GM12878 (cell line): ENCODE measurements around the gene SPAG6. TPM values are rescaled to one million over a fixed set of nuclear protein-coding genes. Genes with fewer than 3 reads are reported as not detected.

ENCODE experiments used
- ATAC-seq: fragments of 200-7000 bp; cut with Tn5 transposase; 3 replicates; pipeline ENCODE4 v1.9.1; 2020; ENCODE audit warnings: mild to moderate bottlenecking, moderate library complexity
- BruUV-seq: library from RNA; stranded (reverse); fragments of 400-500 nt; replicated peaks from 2 replicates; lab custom pipeline; 2021; lab: Mats Ljungman, UMichigan
- CTCF ChIA-PET: fragments of 300-600 bp; sonication (Branson Sonifier 250); formaldehyde crosslinking; extraction: SDS; loops from one replicate; lab custom pipeline; 2021; ENCODE audit warnings: inconsistent platforms; lab: Yijun Ruan, JAX
- POLR2A ChIA-PET: fragments of 350-600 bp; formaldehyde crosslinking; extraction: SDS; loops from one replicate; lab custom pipeline; 2021; ENCODE audit warnings: inconsistent platforms; lab: Charles Lee
- RAD21 ChIA-PET: fragments of 300-600 bp; sonication (Branson Sonifier 250); formaldehyde crosslinking; loops from one replicate; lab custom pipeline; 2023; ENCODE audit warnings: antibody characterized with exemption; ENCODE audit not compliant: unreplicated experiment; lab: Charles Lee
- SMC1A ChIA-PET: fragments of 300-600 bp; sonication (Branson Sonifier 250); formaldehyde crosslinking; loops from one replicate; lab custom pipeline; 2023; ENCODE audit not compliant: unreplicated experiment, uncharacterized antibody; lab: Charles Lee
- DNase-seq: peaks from one replicate; pipeline ENCODE4 v3.0.0-alpha.2; 2011; ENCODE audit warnings: low read depth, low spot score
- FAIRE-seq: peaks from 3 replicates; lab custom pipeline; 2011; peaks lifted over from hg19 to GRCh38; lab: Jason Lieb, UNC
- H2AFZ ChIP-seq: 2 replicates; pipeline ENCODE4 v1.6.0; 2011; ENCODE audit warnings: low read depth, low read length, control low read depth; ENCODE audit not compliant: control insufficient read depth
- H3K27ac ChIP-seq: 2 replicates; pipeline ENCODE4 v1.5.1; 2011; ENCODE audit warnings: control low read depth; ENCODE audit not compliant: control insufficient read depth, insufficient read depth
- H3K27me3 ChIP-seq, 2 experiments: replicated peaks in 1 of 2; 2 replicates each; pipeline versions ENCODE4 v1.6.0 to v1.6.1; 2011; ENCODE audit warnings: low read length in 1 of 2; ENCODE audit not compliant: control insufficient read depth in 2 of 2, insufficient read depth in 2 of 2
- H3K36me3 ChIP-seq, 2 experiments: 2 replicates each; pipeline ENCODE4 v1.5.1; 2011; ENCODE audit warnings: low read length in 1 of 2; ENCODE audit not compliant: control insufficient read depth in 2 of 2, insufficient read depth in 2 of 2
- H3K4me1 ChIP-seq: 2 replicates; pipeline ENCODE4 v1.6.1; 2011; ENCODE audit warnings: mild to moderate bottlenecking, low read length, moderate library complexity, mixed read lengths; ENCODE audit not compliant: control insufficient read depth, insufficient read depth
- H3K4me2 ChIP-seq: 2 replicates; pipeline ENCODE4 v1.6.0; 2011; ENCODE audit warnings: control low read depth; ENCODE audit not compliant: control insufficient read depth, insufficient read depth
- H3K4me3 ChIP-seq: fragments of 200-600 bp; sonication (generic); 2 replicates; pipeline ENCODE4 v1.5.1; 2016
- H3K79me2 ChIP-seq: 2 replicates; pipeline ENCODE4 v1.6.0; 2011; ENCODE audit warnings: low read length; ENCODE audit not compliant: control insufficient read depth, insufficient read depth
- H3K9ac ChIP-seq: 2 replicates; pipeline ENCODE4 v1.8.0; 2011; ENCODE audit warnings: low read length, control low read depth, mixed read lengths; ENCODE audit not compliant: control insufficient read depth, insufficient read depth
- H3K9me3 ChIP-seq: replicated peaks from 3 replicates; pipeline ENCODE4 v1.5.1; 2011; ENCODE audit warnings: mild to moderate bottlenecking, low read length; ENCODE audit not compliant: control insufficient read depth, insufficient read depth
- H4K20me1 ChIP-seq: 2 replicates; pipeline ENCODE4 v1.6.0; 2011; ENCODE audit not compliant: control insufficient read depth, insufficient read depth
- ATF7 ChIP-seq: fragments of 450-650 bp; IDR thresholded peaks from 2 replicates; pipeline ENCODE4 v1.6.1; 2016; ENCODE audit warnings: low read depth, mild to moderate bottlenecking
- LARP7 ChIP-seq: fragments of 450-650 bp; IDR thresholded peaks from 2 replicates; pipeline ENCODE4 v1.6.1; 2017; ENCODE audit warnings: mild to moderate bottlenecking
- MTA3 ChIP-seq: IDR thresholded peaks from 2 replicates; pipeline ENCODE4 v1.6.1; 2012; ENCODE audit warnings: low read length, inconsistent platforms, borderline replicate concordance
- POLR2AphosphoS5 ChIP-seq: IDR thresholded peaks from 2 replicates; pipeline ENCODE4 v1.6.1; 2011; ENCODE audit warnings: mild to moderate bottlenecking, low read length, inconsistent platforms
- RAD51 ChIP-seq: fragments of 450-650 bp; IDR thresholded peaks from 2 replicates; pipeline ENCODE4 v1.6.1; 2016; ENCODE audit warnings: moderate library complexity, mild to moderate bottlenecking, inconsistent platforms
- SMAD1 ChIP-seq: fragments of 450-650 bp; IDR thresholded peaks from 2 replicates; pipeline ENCODE4 v1.6.1; 2018; ENCODE audit warnings: mild to moderate bottlenecking, low read depth; ENCODE audit not compliant: partially characterized antibody
- STAT1 ChIP-seq: fragments of 450-650 bp; conservative IDR thresholded peaks from 2 replicates; pipeline ENCODE4 v1.6.1; 2014; ENCODE audit warnings: antibody characterized with exemption, mild to moderate bottlenecking
- SUPT20H ChIP-seq: IDR thresholded peaks from 2 replicates; pipeline ENCODE4 v1.6.1; 2011; ENCODE audit warnings: low read depth, mild to moderate bottlenecking, low read length, moderate library complexity, borderline replicate concordance; ENCODE audit not compliant: control insufficient read depth
- WRNIP1 ChIP-seq: IDR thresholded peaks from 2 replicates; pipeline ENCODE4 v1.6.1; 2011; ENCODE audit warnings: low read depth, low read length, improper control_type of control experiment, borderline replicate concordance
- YY1 ChIP-seq: IDR thresholded peaks from 2 replicates; pipeline ENCODE4 v1.6.1; 2011; ENCODE audit warnings: low read depth, mild to moderate bottlenecking, low read length
- ZBED1 ChIP-seq: IDR thresholded peaks from 2 replicates; pipeline ENCODE4 v1.6.1; 2016; ENCODE audit warnings: borderline replicate concordance
- WGBS: methylation state at CpG from one replicate; pipeline ENCODE4 v1.1.6; 2016; ENCODE audit warnings: low lambda C conversion rate; ENCODE audit not compliant: insufficient replicate concordance, insufficient coverage; ENCODE audit errors: missing lambda C conversion rate; 5-methylcytosine and 5-hydroxymethylcytosine counted together
- in situ Hi-C: fragments of 300-500 bp; cut with MboI; formaldehyde crosslinking; loops from 9 replicates; pipeline ENCODE4 v1.14.3; 2018; ENCODE audit warnings: mixed read lengths
- intact Hi-C: fragments of 100-400 bp; cut with micrococcal nuclease; formaldehyde crosslinking; loops from one replicate; pipeline ENCODE4 v1.14.2; 2022; ENCODE audit not compliant: unreplicated experiment
- polyA plus RNA-seq, 11 experiments: library from polyadenylated mRNA; depleted of rRNA in 4 of 11; unstranded in 6 of 11; stranded (reverse) in 5 of 11; fragments of >200 nt; fragmentation: Nextera tagmentation in 4 of 11; fragmentation: Illumina TruSeq in 1 of 11; extraction: Ambion mirVana in 4 of 11; extraction: Trizol in 1 of 11; gene quantifications; 1 replicate in 1 of 11; 2 replicates in 10 of 11; pipeline versions ENCODE4 v1.2.1 to v1.2.3, GENCODE V29; 2011 to 2016; ENCODE audit warnings: inconsistent platforms in 2 of 11, missing spikeins in 2 of 11, low read depth in 1 of 11
- total RNA-seq, 4 experiments: library from RNA; depleted of rRNA in 3 of 4; stranded (reverse); fragments of >200 nt in 3 of 4; fragmentation: Illumina TruSeq in 1 of 4; extraction: Trizol in 1 of 4; gene quantifications; 2 replicates each; pipeline versions ENCODE4 v1.2.1 to v1.2.3, GENCODE V29; 2013 to 2021
- TF ChIP-seq, protein P1 (sequence below): IDR thresholded peaks from 2 replicates; pipeline ENCODE4 v1.6.1; 2012; ENCODE audit warnings: mild to moderate bottlenecking, low read depth, low read length
- TF ChIP-seq, protein P2 (sequence below): IDR thresholded peaks from 2 replicates; pipeline ENCODE4 v1.6.1; 2012; ENCODE audit warnings: low read depth, low read length, improper control_type of control experiment

Gene SPAG6
- total and polyA plus RNA-seq, 10 of the 15 experiments (the other 5 are each of a cell fraction or from before 2014, with no cell fraction given): 0.13 to 0.99 (median 0.40) TPM; not detected in 1

DNA sequence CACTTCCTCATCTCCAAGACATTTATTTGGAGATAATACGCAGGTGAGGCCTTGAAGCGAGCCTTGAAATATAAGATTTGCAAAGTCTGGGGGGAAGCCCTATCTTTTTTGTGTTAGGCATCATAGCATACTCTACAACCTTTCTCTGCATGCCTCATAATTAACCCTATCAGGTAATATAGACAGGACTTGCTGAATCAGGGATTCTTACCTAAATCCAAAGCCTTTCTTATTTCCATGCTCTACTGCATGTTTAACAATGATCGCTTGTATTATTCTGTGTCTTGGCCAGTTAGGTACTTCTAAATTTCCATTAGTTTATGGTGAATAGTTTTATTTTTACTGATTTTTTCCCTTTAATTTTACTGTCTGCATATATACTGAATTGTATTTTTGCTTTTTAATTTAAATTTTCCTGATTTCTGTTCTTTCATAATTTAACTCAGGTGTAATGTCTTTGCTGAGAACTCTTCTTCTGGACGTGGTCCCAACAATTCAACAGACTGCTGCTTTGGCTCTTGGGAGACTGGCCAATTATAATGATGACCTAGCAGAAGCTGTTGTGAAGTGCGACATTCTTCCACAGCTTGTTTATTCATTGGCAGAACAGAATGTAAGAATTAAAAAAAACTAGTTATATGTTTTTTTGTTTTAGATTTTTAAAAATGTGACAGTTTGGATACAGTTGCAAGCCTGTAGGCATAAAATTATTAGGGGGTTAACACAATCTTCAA, 19.3 kb downstream of the SPAG6 start:
- Histone ChIP-seq H3K4me1 (peaks cover 13% of the 10 kb centered on the region), H4K20me1 (no peaks in the 10 kb centered on the region), H3K27ac (no peak overlapping the region), H3K9me3 (no peaks in the 10 kb centered on the region), H3K4me2 (no peak overlapping the region), H3K4me3 (no peak overlapping the region), H3K27me3 (no peaks in the 10 kb centered on the region), H3K36me3 (no peaks in the 10 kb centered on the region), H3K79me2 (no peaks in the 10 kb centered on the region), H2AFZ (no peak overlapping the region), H3K9ac (no peak overlapping the region)
- no TSS peak for BruUV-seq
- DNase-seq (no peak), ATAC-seq (no peak), FAIRE-seq (no peak)
- intact Hi-C loops (no loop called here), in situ Hi-C loops (no loop called here)
- ChIA-PET SMC1A (interaction anchor here (0.6 to 2.3 kb wide), 3 partner anchors 14 to 210 kb away, joined by 3 to 9 read pairs (median 4); no protein-coding TSS in a partner anchor), RAD21 (interaction anchor here (1.0 to 1.7 kb wide), 2 partner anchors 24 to 371 kb away, joined by 3 to 4 read pairs; no protein-coding TSS in a partner anchor), CTCF (interaction anchor here (1.5 kb wide), 1 partner anchor 15 kb away, joined by 6 read pairs; no protein-coding TSS in a partner anchor), POLR2A (no interaction called here)
- no peak for TF ChIP-seq ATF7
- no peak for TF ChIP-seq POLR2AphosphoS5
- TF ChIP-seq, protein P1, sequence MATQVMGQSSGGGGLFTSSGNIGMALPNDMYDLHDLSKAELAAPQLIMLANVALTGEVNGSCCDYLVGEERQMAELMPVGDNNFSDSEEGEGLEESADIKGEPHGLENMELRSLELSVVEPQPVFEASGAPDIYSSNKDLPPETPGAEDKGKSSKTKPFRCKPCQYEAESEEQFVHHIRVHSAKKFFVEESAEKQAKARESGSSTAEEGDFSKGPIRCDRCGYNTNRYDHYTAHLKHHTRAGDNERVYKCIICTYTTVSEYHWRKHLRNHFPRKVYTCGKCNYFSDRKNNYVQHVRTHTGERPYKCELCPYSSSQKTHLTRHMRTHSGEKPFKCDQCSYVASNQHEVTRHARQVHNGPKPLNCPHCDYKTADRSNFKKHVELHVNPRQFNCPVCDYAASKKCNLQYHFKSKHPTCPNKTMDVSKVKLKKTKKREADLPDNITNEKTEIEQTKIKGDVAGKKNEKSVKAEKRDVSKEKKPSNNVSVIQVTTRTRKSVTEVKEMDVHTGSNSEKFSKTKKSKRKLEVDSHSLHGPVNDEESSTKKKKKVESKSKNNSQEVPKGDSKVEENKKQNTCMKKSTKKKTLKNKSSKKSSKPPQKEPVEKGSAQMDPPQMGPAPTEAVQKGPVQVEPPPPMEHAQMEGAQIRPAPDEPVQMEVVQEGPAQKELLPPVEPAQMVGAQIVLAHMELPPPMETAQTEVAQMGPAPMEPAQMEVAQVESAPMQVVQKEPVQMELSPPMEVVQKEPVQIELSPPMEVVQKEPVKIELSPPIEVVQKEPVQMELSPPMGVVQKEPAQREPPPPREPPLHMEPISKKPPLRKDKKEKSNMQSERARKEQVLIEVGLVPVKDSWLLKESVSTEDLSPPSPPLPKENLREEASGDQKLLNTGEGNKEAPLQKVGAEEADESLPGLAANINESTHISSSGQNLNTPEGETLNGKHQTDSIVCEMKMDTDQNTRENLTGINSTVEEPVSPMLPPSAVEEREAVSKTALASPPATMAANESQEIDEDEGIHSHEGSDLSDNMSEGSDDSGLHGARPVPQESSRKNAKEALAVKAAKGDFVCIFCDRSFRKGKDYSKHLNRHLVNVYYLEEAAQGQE: no peak
- TF ChIP-seq SUPT20H: no peak
- TF ChIP-seq STAT1: no peak
- no peak for TF ChIP-seq RAD51
- no peak for TF ChIP-seq YY1
- TF ChIP-seq ZBED1: no peak
- TF ChIP-seq MTA3: no peak
- no peak for TF ChIP-seq SMAD1
- no peak for TF ChIP-seq WRNIP1
- TF ChIP-seq, protein P2, sequence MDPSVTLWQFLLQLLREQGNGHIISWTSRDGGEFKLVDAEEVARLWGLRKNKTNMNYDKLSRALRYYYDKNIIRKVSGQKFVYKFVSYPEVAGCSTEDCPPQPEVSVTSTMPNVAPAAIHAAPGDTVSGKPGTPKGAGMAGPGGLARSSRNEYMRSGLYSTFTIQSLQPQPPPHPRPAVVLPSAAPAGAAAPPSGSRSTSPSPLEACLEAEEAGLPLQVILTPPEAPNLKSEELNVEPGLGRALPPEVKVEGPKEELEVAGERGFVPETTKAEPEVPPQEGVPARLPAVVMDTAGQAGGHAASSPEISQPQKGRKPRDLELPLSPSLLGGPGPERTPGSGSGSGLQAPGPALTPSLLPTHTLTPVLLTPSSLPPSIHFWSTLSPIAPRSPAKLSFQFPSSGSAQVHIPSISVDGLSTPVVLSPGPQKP: no peak
- no peak for TF ChIP-seq LARP7
- WGBS: 88% methylated on average over 5 of the region's 5 CpGs
